ENCODE measurements around the gene C10orf143. TPM values are rescaled to one million over a fixed set of nuclear protein-coding genes. Genes with fewer than 3 reads are reported as not detected.

C10orf143 gene
- total and polyA plus RNA-seq, 4 donors = 3.0 to 9.0 (median 4.8) TPM

DNA sequence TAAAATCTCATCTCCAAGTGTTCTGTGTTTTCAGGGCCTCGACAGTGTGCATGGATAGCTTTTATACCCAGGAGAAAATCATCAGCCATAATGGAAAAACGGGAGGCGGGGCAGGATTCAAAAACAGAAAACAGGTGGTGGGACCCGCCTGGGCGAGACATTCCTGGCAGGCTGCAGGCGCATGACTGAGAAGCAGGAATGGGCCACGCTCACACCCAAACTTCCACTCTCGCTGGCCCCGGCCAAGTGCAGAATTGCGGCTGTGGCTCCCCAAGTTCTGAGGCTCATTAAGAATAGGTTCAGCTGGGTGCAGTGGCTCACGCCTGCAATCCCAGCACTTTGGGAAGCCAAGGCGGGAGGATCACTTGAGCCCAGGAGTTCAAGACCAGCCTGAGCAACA is 60.6 kb downstream of the C10orf143 start:
- H3K4me3 ChIP-seq = no peak overlapping the region
- no peaks in the 10 kb centered on the region for H3K36me3 ChIP-seq (ENCODE audit: control insufficient read depth in 4 of 4, insufficient read depth in 4 of 4, low read length in 4 of 4)
- TF ChIP-seq, protein P1, sequence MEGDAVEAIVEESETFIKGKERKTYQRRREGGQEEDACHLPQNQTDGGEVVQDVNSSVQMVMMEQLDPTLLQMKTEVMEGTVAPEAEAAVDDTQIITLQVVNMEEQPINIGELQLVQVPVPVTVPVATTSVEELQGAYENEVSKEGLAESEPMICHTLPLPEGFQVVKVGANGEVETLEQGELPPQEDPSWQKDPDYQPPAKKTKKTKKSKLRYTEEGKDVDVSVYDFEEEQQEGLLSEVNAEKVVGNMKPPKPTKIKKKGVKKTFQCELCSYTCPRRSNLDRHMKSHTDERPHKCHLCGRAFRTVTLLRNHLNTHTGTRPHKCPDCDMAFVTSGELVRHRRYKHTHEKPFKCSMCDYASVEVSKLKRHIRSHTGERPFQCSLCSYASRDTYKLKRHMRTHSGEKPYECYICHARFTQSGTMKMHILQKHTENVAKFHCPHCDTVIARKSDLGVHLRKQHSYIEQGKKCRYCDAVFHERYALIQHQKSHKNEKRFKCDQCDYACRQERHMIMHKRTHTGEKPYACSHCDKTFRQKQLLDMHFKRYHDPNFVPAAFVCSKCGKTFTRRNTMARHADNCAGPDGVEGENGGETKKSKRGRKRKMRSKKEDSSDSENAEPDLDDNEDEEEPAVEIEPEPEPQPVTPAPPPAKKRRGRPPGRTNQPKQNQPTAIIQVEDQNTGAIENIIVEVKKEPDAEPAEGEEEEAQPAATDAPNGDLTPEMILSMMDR (IDR thresholded peaks at IDR 0.05; ENCODE audit: control extremely low read depth, extremely low read depth) = no peak
- H3K27ac ChIP-seq (ENCODE audit: low read depth in 1 of 2, low read length in 1 of 2) = no peak overlapping the region
- no peaks in the 10 kb centered on the region for H3K27me3 ChIP-seq (ENCODE audit: control insufficient read depth in 3 of 3, insufficient read depth in 3 of 3, low read length in 2 of 3)
- H3K4me1 ChIP-seq (ENCODE audit: control insufficient read depth in 5 of 5, insufficient read depth in 5 of 5, low read length in 5 of 5) = no peaks in the 10 kb centered on the region
- H3K9ac ChIP-seq (ENCODE audit: insufficient read depth in 1 of 2, low read length in 2 of 2) = no peak overlapping the region
- ATAC-seq (ENCODE audit: insufficient read depth, low FRiP score) (no peak), DNase-seq (no peak)
- 84 to 90% methylated on average over 12 of the region's 12 CpGs for WGBS, 2 donors
- H3K9me3 ChIP-seq (ENCODE audit: control insufficient read depth in 4 of 4, insufficient read depth in 3 of 4, low read length in 3 of 4) = peaks cover 0 to 6% (median 0%) of the 10 kb centered on the region in 4 donors

DNA sequence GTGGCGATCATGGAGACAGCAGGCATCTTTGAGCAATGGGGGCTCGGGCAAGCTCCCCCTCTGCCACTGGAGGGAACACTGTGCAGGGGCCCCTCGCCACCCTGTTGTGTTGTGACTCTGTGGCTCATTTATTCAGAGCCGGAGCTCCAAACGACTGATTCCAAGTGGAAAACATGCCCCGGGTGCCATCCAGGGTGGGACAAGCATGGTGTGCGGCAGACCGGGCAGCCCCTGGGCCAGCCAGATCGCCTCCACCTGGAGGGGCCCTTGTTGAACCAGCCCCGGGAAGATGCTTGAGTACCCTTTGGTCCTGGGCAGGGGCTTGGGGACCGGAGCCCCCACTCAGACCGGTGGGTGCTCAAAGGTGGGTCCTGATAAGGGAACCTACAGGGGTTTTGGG is 61.4 kb downstream of the C10orf143 start:
- WGBS, 2 donors = 86 to 92% methylated on average over 12 of the region's 12 CpGs
- Histone ChIP-seq H3K4me3 (no peak overlapping the region), H3K4me1 (ENCODE audit: control insufficient read depth in 5 of 5, insufficient read depth in 5 of 5, low read length in 5 of 5) (no peaks in the 10 kb centered on the region), H3K36me3 (ENCODE audit: control insufficient read depth in 4 of 4, insufficient read depth in 4 of 4, low read length in 4 of 4) (no peaks in the 10 kb centered on the region), H3K9me3 (ENCODE audit: control insufficient read depth in 4 of 4, insufficient read depth in 3 of 4, low read length in 3 of 4) (peaks cover 0 to 6% (median 0%) of the 10 kb centered on the region in 4 donors), H3K27ac (ENCODE audit: low read depth in 1 of 2, low read length in 1 of 2) (no peak overlapping the region), H3K9ac (ENCODE audit: insufficient read depth in 1 of 2, low read length in 2 of 2) (no peak overlapping the region), H3K27me3 (ENCODE audit: control insufficient read depth in 3 of 3, insufficient read depth in 3 of 3, low read length in 2 of 3) (peaks cover 0 to 5% (median 3%) of the 10 kb centered on the region in 3 donors)
- TF ChIP-seq, protein P1 (IDR thresholded peaks at IDR 0.05; ENCODE audit: control extremely low read depth, extremely low read depth) = no peak
- DNase-seq (no peak), ATAC-seq (ENCODE audit: insufficient read depth, low FRiP score) (no peak)

DNA sequence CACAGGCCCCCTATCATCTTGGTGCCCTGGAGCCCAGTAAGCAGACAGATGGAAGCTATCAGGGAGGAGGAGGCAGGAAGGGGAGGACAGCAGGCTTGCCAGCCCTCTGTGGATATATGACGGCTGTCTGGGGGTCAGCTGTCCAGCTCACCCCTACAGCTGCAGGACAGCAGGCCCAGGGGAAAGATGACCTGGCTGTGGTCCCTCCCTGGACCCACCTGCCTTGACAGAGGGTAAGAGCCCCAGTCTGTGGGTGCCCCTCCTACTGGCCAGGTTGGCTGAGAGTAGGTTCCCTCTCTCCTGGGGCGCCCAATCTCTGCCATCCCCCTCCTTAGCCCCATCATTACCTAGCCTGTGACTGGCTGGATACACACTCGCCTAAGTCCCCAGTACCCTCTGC is 62.5 kb downstream of the C10orf143 start:
- TF ChIP-seq, protein P1 (IDR thresholded peaks at IDR 0.05; ENCODE audit: control extremely low read depth, extremely low read depth) = no peak
- Histone ChIP-seq H3K27ac (ENCODE audit: low read depth in 1 of 2, low read length in 1 of 2) (no peak overlapping the region), H3K9me3 (ENCODE audit: control insufficient read depth in 4 of 4, insufficient read depth in 3 of 4, low read length in 3 of 4) (no peaks in the 10 kb centered on the region), H3K4me3 (no peak overlapping the region), H3K36me3 (ENCODE audit: control insufficient read depth in 4 of 4, insufficient read depth in 4 of 4, low read length in 4 of 4) (no peaks in the 10 kb centered on the region), H3K4me1 (ENCODE audit: control insufficient read depth in 5 of 5, insufficient read depth in 5 of 5, low read length in 5 of 5) (no peaks in the 10 kb centered on the region), H3K9ac (ENCODE audit: insufficient read depth in 1 of 2, low read length in 2 of 2) (no peak overlapping the region), H3K27me3 (ENCODE audit: control insufficient read depth in 3 of 3, insufficient read depth in 3 of 3, low read length in 2 of 3) (peaks cover 0 to 5% (median 3%) of the 10 kb centered on the region in 3 donors)
- ATAC-seq (ENCODE audit: insufficient read depth, low FRiP score) (no peak), DNase-seq (no peak)
- 64 to 74% methylated on average over 3 of the region's 3 CpGs for WGBS, 2 donors

DNA sequence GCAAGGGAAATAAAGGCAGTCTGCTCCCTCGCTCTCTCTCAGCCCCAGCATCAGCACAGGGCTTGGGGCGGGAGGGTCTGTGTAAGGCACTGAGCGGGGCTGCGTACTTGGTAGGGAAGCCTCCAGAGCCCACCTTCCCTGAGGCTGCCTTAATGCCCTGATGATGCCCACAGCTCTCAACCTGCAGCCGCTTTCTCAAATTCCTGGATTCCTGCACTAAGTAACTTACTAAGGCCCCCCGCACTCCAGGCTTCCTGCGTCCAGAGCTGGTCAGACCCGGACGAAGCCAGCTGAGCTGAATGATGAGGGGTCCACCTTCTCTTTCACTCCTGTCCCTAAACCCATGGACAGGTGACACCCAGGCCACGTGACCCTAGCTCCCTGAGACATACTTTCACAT is 63.3 kb downstream of the C10orf143 start:
- TF ChIP-seq, protein P1 (IDR thresholded peaks at IDR 0.05; ENCODE audit: control extremely low read depth, extremely low read depth) = no peak
- Histone ChIP-seq H3K9me3 (ENCODE audit: control insufficient read depth in 4 of 4, insufficient read depth in 3 of 4, low read length in 3 of 4) (no peaks in the 10 kb centered on the region), H3K9ac (ENCODE audit: insufficient read depth in 1 of 2, low read length in 2 of 2) (no peak overlapping the region), H3K27me3 (ENCODE audit: control insufficient read depth in 3 of 3, insufficient read depth in 3 of 3, low read length in 2 of 3) (peaks cover 0 to 9% (median 3%) of the 10 kb centered on the region in 3 donors), H3K36me3 (ENCODE audit: control insufficient read depth in 4 of 4, insufficient read depth in 4 of 4, low read length in 4 of 4) (no peaks in the 10 kb centered on the region), H3K4me1 (ENCODE audit: control insufficient read depth in 5 of 5, insufficient read depth in 5 of 5, low read length in 5 of 5) (no peaks in the 10 kb centered on the region), H3K27ac (ENCODE audit: low read depth in 1 of 2, low read length in 1 of 2) (no peak overlapping the region), H3K4me3 (no peak overlapping the region)
- whole genome bisulfite sequencing, 2 donors = 84 to 92% methylated on average over 10 of the region's 10 CpGs
- DNase-seq (no peak), ATAC-seq (ENCODE audit: insufficient read depth, low FRiP score) (no peak)
